OCI-LY7 (cell line): ENCODE data around the gene TCAP. TPM values are rescaled to one million over a fixed set of nuclear protein-coding genes. Genes with fewer than 3 reads are reported as not detected.

ENCODE experiments used
- BruUV-seq: library from RNA; stranded (reverse); fragments of 400-500 nt; replicated peaks from 2 replicates; lab custom pipeline; 2021; lab: Mats Ljungman, UMichigan
- CTCF ChIA-PET: fragments of 300-600 bp; sonication (Branson Sonifier 250); formaldehyde crosslinking; loops from one replicate; lab custom pipeline; 2022; ENCODE audit warnings: antibody characterized with exemption; ENCODE audit not compliant: unreplicated experiment; lab: Charles Lee
- POLR2A ChIA-PET: fragments of 300-600 bp; sonication (Branson Sonifier 250); formaldehyde crosslinking; loops from one replicate; lab custom pipeline; 2022; ENCODE audit warnings: antibody characterized with exemption; lab: Charles Lee
- DNase-seq: peaks from one replicate; pipeline ENCODE4 v3.0.0-alpha.2; 2015; ENCODE audit warnings: low spot score
- H2AFZ ChIP-seq: fragments of 200-600 bp; sonication (generic), shearing (Covaris generic); 2 replicates; pipeline ENCODE4 v1.6.1; 2014; ENCODE audit warnings: mild to moderate bottlenecking, antibody characterized with exemption, low read length, moderate library complexity
- H3K27ac ChIP-seq: fragments of 200-600 bp; sonication (generic); 2 replicates; pipeline ENCODE4 v1.5.1; 2014; ENCODE audit warnings: mixed run types, low read depth, mild to moderate bottlenecking, moderate library complexity, low read length, inconsistent platforms; ENCODE audit not compliant: poor library complexity, severe bottlenecking
- H3K36me3 ChIP-seq: fragments of 200-600 bp; sonication (generic); 2 replicates; pipeline ENCODE4 v1.6.1; 2014; ENCODE audit warnings: mild to moderate bottlenecking, antibody characterized with exemption, low read length, moderate library complexity, mixed read lengths; ENCODE audit not compliant: insufficient read depth
- H3K4me1 ChIP-seq: fragments of 200-600 bp; sonication (generic); 2 replicates; pipeline ENCODE4 v1.5.1; 2014; ENCODE audit warnings: mild to moderate bottlenecking, low read length; ENCODE audit not compliant: insufficient read depth, poor library complexity, severe bottlenecking
- H3K4me2 ChIP-seq: fragments of 200-600 bp; sonication (generic); 2 replicates; pipeline ENCODE4 v1.6.1; 2014; ENCODE audit warnings: mild to moderate bottlenecking, low read length
- H3K4me3 ChIP-seq: fragments of 200-600 bp; sonication (generic); 2 replicates; pipeline ENCODE4 v1.5.1; 2014; ENCODE audit warnings: mild to moderate bottlenecking, low read depth, low read length; ENCODE audit not compliant: poor library complexity, severe bottlenecking
- H3K79me2 ChIP-seq: fragments of 200-600 bp; sonication (generic); 2 replicates; pipeline ENCODE4 v1.6.1; 2016; ENCODE audit warnings: low read depth, mild to moderate bottlenecking, low read length, moderate library complexity, mixed read lengths; ENCODE audit not compliant: insufficient read depth
- H3K9me2 ChIP-seq: fragments of 200-600 bp; sonication (generic); 2 replicates; pipeline ENCODE4 v1.6.1; 2016; ENCODE audit warnings: mild to moderate bottlenecking, low read length, mixed read lengths; ENCODE audit not compliant: insufficient read depth
- H3K9me3 ChIP-seq: fragments of 200-600 bp; sonication (generic); 2 replicates; pipeline ENCODE4 v1.6.1; 2014; ENCODE audit warnings: mild to moderate bottlenecking, mixed run types, low read length, mixed read lengths
- H4K20me1 ChIP-seq: fragments of 200-600 bp; sonication (generic); 2 replicates; pipeline ENCODE4 v1.6.1; 2014; ENCODE audit warnings: mild to moderate bottlenecking, antibody characterized with exemption, low read length, moderate library complexity, mixed read lengths; ENCODE audit not compliant: insufficient read depth
- EZH2phosphoT487 ChIP-seq: fragments of 200-600 bp; sonication (generic); IDR thresholded peaks from 2 replicates; pipeline ENCODE4 v1.6.1; 2018; ENCODE audit warnings: low read depth, borderline replicate concordance, mild to moderate bottlenecking, mixed run types, antibody characterized with exemption, low read length, moderate library complexity, mixed read lengths
- intact Hi-C: fragments of 100-400 bp; cut with micrococcal nuclease; formaldehyde crosslinking; loops from one replicate; pipeline ENCODE4 v1.10.0; 2022; ENCODE audit not compliant: unreplicated experiment
- total RNA-seq, 2 experiments: library from RNA; depleted of rRNA in 1 of 2; stranded (reverse); fragments of >200 nt in 1 of 2; shearing (Covaris generic) in 1 of 2; gene quantifications; 2 replicates each; pipeline ENCODE4 v1.2.3, GENCODE V29; 2014 to 2022
- TF ChIP-seq, protein P1 (sequence below): fragments of 200-600 bp; sonication (generic); conservative IDR thresholded peaks from 2 replicates; pipeline ENCODE4 v1.5.1; 2014; ENCODE audit warnings: mild to moderate bottlenecking, antibody characterized with exemption, low read length, moderate library complexity, mixed read lengths

TCAP gene
- total RNA-seq, 2 experiments from 2014 or later, result 1.5 to 2.7 TPM

DNA sequence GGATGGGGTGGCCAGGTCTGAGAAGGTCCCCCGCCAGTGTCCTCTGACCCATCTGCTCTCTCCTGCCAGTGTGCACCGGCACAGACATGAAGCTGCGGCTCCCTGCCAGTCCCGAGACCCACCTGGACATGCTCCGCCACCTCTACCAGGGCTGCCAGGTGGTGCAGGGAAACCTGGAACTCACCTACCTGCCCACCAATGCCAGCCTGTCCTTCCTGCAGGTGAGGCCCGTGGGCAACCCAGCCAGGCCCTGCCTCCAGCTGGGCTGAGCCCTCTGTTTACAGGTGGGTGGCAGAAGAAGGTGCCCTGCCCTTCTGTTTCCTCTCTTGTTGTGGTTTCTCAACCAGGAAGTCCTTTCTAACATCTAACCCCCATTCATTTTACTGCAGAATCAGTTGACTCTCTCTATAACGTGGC lies 41.8 kb downstream of the TCAP start:
- TF ChIP-seq, protein P1, sequence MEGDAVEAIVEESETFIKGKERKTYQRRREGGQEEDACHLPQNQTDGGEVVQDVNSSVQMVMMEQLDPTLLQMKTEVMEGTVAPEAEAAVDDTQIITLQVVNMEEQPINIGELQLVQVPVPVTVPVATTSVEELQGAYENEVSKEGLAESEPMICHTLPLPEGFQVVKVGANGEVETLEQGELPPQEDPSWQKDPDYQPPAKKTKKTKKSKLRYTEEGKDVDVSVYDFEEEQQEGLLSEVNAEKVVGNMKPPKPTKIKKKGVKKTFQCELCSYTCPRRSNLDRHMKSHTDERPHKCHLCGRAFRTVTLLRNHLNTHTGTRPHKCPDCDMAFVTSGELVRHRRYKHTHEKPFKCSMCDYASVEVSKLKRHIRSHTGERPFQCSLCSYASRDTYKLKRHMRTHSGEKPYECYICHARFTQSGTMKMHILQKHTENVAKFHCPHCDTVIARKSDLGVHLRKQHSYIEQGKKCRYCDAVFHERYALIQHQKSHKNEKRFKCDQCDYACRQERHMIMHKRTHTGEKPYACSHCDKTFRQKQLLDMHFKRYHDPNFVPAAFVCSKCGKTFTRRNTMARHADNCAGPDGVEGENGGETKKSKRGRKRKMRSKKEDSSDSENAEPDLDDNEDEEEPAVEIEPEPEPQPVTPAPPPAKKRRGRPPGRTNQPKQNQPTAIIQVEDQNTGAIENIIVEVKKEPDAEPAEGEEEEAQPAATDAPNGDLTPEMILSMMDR, result no peak
- TF ChIP-seq EZH2phosphoT487, result no peak
- CTCF ChIA-PET, result no interaction called here
- no peaks in the 10 kb centered on the region for H4K20me1 ChIP-seq
- no peaks in the 10 kb centered on the region for H3K79me2 ChIP-seq
- no peak overlapping the region for H3K27ac ChIP-seq
- H3K4me3 ChIP-seq, result no peak overlapping the region
- H3K9me2 ChIP-seq, result no peaks in the 10 kb centered on the region
- POLR2A ChIA-PET, result no interaction called here
- BruUV-seq, result no TSS peak
- no peak for DNase-seq
- intact Hi-C loops, result no loop called here
- no peak overlapping the region for H2AFZ ChIP-seq
- H3K9me3 ChIP-seq, result no peaks in the 10 kb centered on the region
- H3K4me1 ChIP-seq, result peaks cover 4% of the 10 kb centered on the region
- no peaks in the 10 kb centered on the region for H3K36me3 ChIP-seq
- H3K4me2 ChIP-seq, result no peak overlapping the region

DNA sequence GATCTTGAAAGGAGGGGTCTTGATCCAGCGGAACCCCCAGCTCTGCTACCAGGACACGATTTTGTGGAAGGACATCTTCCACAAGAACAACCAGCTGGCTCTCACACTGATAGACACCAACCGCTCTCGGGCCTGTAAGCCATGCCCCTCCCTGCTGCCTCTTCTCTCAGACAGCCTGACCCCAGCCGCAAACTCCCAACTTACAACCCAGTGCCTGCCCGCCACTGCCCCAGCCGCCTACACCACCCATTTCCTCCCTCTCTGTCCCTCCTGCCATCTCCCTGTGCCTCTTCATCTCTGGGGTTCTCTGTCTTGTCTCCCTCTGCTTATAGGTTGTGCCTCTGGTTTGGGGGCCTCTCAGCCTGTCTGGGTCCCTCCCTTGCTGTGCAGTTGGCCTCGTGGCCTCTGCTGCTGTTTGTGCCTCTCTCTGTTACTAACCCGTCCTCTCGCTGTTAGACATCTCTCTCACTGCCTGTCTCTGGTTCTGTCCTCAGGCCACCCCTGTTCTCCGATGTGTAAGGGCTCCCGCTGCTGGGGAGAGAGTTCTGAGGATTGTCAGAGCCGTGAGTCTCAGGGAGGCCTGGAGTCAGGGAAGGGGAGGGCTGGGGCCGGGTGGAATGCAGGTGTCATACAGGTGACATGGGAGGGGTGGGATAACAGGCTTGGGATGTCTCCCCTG lies 44.3 kb downstream of the TCAP start:
- no peaks in the 10 kb centered on the region for H3K79me2 ChIP-seq
- H3K4me1 ChIP-seq, result no peaks in the 10 kb centered on the region
- no peaks in the 10 kb centered on the region for H4K20me1 ChIP-seq
- no peaks in the 10 kb centered on the region for H3K9me3 ChIP-seq
- ChIA-PET CTCF (no interaction called here), POLR2A (no interaction called here)
- H3K4me2 ChIP-seq, result no peak overlapping the region
- no peak overlapping the region for H3K27ac ChIP-seq
- no peak for DNase-seq
- no peak overlapping the region for H3K4me3 ChIP-seq
- no peak overlapping the region for H2AFZ ChIP-seq
- intact Hi-C loops, result no loop called here
- TF ChIP-seq EZH2phosphoT487, result no peak
- TF ChIP-seq, protein P1, result no peak
- no peaks in the 10 kb centered on the region for H3K9me2 ChIP-seq
- no TSS peak for BruUV-seq
- H3K36me3 ChIP-seq, result no peaks in the 10 kb centered on the region
